Left hindlimb (tissue), 1 donor: Measurements from ENCODE around the gene SSR2.
A peak's percentile ranks its signal among the peaks of the same experiment; 100 is the strongest.
"Not testable (repeated sequence)": the region's sequence is repeated elsewhere in the genome, so short reads cannot be mapped to it uniquely, and the experiment has no call there.

Source experiments
- DNase-seq: peaks from one replicate; pipeline ENCODE4 v3.0.0-alpha.2; 2018

Gene SSR2

GRCh38 chr1:155990005-155990739 is 30.6 kb downstream of the SSR2 start:
- no peak for DNase-seq

GRCh38 chr1:155989242-155990004 is 31.3 kb downstream of the SSR2 start:
- peak; percentile 85 for DNase-seq

- DNase-seq: not testable (repeated sequence)
These were observed 35.7 kb downstream of the SSR2 start for GRCh38 chr1:155984903-155985645.

DNA sequence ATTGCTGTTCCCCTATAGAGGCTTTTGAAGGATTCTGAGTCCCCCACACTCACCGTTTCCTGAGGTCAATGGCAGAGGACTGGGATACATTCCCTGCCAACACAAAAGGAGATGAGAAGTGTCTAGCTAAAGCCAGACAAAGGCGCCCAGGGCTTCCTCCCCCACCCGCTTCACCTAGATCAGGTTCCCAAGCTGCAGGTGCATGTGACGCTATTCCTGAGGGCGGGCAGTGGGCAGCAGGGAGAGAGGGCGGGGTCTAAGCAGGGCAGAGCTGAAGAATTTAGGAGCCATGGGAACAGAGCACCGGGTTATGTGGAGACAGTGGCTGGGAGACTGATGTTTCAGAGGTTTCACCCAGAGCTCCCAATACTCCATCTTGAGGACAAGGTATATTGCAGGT is 36.4 kb downstream of the SSR2 start:
- DNase-seq: no peak

DNA sequence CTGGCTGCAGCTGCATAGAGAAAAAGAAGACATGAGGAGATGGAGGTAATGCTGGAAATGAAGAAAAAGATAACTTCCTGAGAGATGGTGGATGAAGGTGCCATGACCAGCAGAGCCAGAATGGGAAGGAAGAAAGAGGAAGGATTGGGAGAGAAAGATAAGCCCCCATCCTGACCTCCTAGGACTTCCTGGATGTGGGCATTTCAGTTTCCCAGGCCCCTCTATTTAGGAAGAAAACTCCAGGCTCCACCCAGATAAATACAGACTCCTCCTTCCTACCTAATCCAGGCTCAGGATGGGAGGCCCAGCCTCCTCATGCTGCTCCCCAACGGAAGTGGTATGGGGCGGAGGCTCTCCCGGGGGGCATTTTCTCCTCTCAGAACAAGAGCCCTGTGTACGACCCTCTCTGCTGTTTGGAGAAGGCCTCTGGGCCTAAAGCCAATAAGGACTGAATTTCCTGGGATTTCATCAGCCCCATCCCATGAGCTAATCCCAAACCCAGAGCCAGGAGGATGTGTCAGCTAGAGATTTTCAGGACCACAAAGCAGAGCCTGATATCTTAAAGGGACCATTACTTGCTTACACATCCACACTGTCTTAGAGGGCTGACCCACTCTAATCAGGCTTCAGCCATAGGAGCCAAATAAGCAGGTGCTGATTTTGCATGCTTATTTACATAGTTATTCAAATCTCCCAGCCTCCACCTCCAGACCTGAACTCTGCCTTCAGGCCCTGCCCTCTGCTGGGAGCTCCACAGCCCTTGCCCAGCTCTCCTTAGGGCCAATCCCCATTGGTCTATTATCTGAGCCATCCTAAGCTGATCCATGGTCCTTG is 37.3 kb downstream of the SSR2 start:
- DNase-seq: peak; percentile 87

GRCh38 chr1:155982106-155982505 is 38.6 kb downstream of the SSR2 start:
- no peak for DNase-seq

GRCh38 chr1:155981266-155982088 is 39.3 kb downstream of the SSR2 start:
- DNase-seq: no peak

DNA sequence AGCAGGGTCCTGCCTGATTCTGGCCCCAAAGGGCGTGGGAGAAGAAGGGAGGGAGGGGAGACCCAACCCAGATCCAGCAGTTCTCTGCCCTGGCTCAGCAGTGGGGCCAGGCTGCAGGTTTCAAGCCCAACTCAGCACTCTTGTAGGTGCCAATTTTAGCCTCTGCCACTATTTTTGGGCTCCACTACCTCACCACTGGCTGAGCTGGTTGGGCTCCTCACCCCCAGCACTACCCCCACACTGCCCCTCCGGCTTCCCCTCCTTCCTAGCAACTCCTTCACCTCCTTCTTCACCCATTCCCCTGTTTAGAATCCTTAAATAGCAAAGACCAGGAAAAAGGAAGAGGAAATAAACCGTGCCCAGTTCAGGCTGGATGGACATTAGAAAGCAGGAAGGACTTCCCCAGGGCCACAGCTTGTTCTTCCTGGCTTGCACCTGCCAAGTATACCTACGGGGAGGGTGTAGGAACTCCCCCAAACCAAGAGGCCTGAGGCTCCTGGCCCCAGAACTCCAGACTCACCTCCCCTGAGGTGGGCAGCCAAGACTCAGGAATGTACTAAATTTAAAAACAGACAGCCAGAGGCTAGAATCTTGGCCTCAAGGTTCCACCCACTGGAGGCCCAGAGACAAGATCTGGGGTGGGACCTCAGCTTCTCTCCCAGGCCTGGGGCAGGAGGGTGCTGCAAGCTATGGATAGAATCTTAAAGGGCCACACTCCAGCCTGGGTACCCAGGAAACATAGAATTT is 41.0 kb downstream of the SSR2 start:
- DNase-seq: peak; percentile 63

GRCh38 chr1:155978973-155979429 is 41.8 kb downstream of the SSR2 start:
- DNase-seq: no peak

GRCh38 chr1:155978325-155978972 is 42.3 kb downstream of the SSR2 start, which contains the start of gene ARHGEF2:
Gene ARHGEF2 (minus strand): TSS chr1:155978547. CDS start chr1:155978427, 120 bp downstream.
- peak; percentile 85 for DNase-seq

DNA sequence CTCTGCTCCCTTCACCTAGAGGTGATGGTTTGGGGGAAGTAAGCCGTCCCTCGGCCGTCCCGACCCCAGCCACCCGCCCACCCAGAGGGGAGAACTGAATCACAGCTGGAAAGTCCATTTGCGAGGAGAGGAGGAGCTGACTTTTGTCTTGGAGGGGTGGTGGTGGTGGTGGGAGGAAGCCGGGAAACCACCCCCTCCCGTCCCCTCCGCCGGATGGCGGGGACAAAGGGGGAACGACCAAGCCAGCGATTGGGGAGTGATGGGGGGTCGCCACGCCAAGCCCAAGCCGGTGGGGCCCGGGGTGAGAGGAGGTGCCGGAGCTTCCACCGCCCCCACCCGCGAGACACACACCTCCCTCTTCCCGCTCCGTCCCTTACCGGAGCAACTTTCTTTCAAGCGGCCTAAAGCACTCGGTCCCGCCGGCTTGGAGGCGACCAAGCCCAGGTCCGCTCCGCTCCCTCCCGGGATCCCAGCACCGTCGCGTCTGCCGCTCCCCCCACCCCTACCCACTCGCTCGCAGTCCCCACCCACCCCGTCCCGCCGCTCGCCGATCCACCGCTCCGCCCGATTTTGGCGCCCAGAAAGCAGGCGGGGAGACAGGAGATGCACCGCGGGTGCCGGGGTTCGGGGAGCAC is 42.9 kb downstream of the SSR2 start:
- peak; percentile 74 for DNase-seq

- DNase-seq: no peak
These were observed 43.6 kb downstream of the SSR2 start for GRCh38 chr1:155976913-155977689.

DNA sequence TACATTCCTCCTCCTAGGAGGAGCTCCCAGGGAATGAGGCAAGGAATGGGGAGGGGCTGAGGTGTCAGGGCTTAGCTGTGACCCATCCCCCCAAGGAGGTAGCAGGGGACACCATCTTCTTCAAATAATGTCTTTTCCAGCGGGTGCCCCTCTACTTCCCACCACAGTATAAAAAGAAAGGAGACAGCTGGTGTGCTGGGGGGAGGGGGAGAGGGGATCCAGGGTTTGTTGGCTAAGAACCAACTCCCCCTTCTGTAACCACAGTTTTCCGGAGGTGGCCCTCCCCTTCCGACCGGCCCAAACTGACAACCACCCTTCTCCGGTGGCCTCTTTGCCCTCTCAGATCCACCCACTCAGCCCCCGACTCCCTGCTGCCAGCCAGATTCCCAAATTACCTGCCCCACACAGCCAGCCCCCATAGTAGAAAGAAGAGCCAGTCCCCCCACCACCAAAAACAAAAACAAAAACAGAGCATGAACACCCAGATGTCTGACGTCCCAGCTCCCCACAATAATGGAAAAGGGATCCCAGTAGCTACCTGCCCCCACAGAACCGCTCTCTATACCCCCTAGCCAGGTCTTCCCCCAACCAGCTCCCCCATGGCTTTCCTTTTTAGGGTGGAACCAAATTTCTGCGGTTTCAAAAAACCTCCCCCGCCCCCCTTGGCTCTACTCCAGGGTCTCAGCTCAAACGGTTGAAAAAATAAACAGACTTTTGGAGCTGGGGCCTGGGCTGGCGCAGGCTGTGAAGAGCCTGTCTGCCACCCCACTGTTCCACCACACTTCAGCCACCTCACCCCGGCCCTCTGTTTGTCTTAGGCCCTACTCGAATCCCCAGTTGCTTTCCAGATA is 44.5 kb downstream of the SSR2 start:
- DNase-seq: peak; percentile 86

DNA sequence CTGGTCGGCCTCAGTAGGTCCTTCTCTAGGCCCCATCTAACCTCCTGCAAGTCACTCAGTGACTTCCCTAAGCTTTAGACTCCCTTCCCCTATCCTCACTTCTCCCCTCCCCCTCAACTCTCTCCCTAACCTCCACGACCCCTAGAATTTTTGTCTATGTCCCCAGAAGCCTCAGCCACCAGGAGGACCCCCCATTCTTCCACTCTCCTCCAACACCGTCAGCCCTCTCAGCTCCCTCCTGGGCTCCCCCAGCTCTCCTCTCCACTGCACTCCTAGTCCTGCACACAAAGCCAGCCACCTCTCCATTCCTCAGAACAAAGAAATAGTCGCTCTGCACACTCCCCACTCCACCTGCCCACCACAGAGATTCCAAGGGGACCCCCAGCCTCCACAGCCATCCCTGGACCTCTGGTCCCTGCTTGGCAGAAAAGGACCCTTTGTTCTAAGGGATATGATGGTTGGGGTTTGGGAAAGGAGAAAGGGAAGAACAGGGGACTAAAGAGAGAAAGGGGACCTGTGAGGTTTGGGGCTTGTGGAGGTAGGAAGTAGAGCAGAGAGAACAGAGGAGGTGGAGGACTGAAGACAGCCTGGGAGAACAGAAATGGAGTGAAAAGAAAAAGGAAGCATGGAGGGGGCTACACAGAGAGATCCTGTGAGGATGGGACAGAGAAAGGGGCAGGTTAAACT is 45.2 kb downstream of the SSR2 start:
- DNase-seq: no peak

DNA sequence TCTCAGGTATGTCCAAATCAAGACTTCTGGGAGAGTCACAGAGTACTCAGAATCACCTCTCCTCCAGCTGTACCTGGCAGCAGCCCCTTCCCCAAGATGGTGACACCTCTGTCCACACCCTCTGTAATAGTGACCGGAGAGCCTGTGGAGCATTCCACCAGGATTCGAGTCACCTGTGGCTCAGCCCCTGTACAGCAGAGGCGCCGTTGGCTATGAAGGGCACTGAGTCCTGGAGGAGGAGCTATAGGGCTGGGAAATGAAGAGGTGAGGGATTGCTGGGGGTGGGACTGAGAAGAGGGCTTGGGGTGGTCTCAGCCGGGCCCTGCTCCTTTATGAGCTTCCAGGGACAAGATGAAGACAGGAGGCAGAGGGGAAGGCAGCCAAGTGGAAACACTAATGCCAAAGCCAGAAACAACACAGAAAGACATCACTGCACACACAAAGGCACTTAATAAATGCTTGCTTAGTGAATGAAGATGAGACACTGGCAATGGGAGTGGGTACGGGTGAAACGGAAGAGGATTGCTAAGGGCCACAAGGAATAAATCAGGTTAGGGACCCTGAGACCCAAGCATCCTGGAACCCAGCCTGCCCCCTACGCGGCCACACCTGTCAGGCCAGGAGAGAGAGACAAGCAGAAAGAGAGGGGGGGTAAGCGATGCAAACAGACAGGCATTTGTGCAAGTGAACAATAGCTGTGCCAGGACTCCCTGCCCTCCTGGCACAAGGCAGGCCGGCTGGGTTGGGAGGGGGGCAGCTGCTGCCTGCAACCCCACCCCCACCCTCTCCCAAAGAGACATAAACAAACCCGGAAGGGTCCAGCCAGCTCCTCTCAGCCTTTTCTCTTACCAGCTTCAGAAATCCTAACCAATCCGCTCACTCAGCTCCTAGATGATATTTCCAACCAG is 46.3 kb downstream of the SSR2 start:
- DNase-seq: no peak

- no peak for DNase-seq
These were observed 47.0 kb downstream of the SSR2 start for GRCh38 chr1:155973723-155974122.
